Pancreas (tissue), 10 donors: ENCODE data around the gene ASB2. TPM values are rescaled to one million over a fixed set of nuclear protein-coding genes. Genes with fewer than 3 reads are reported as not detected.

Experiments
- ATAC-seq, 4 donors: fragments of 200-7000 bp; cut with Tn5 transposase; one replicate each; pipeline versions ENCODE4 v1.8.0 to v1.9.1; 2020; ENCODE audit warnings: mild to moderate bottlenecking in 4 of 4, moderate library complexity in 4 of 4
- DNase-seq, 6 donors: peaks; one replicate each; pipeline ENCODE4 v3.0.0-alpha.2; 2020
- FAIRE-seq: peaks from 2 replicates; lab custom pipeline; 2012; peaks lifted over from hg19 to GRCh38; lab: Jason Lieb, UNC
- H3K27ac ChIP-seq, 4 donors: fragments of 200-600 bp; sonication (generic); 1 replicate in 3 of 4; 2 replicates in 1 of 4; pipeline versions ENCODE4 v1.5.0 to v1.8.0; 2020
- H3K27me3 ChIP-seq, 4 donors: fragments of 200-600 bp; one replicate each; pipeline ENCODE4 v1.8.0; 2021
- H3K36me3 ChIP-seq, 3 donors: fragments of 200-600 bp; sonication (generic) in 1 of 3; one replicate each; pipeline versions ENCODE4 v1.5.0 to v1.8.0; 2020 to 2021
- H3K4me1 ChIP-seq, 3 donors: fragments of 200-600 bp; one replicate each; pipeline ENCODE4 v1.8.0; 2021
- H3K4me3 ChIP-seq, 4 donors: fragments of 200-600 bp; sonication (generic) in 2 of 4; one replicate each; pipeline versions ENCODE4 v1.5.0 to v1.8.0; 2020 to 2021
- H3K9me3 ChIP-seq, 4 donors: fragments of 200-600 bp; one replicate each; pipeline ENCODE4 v1.8.0; 2021
- WGBS, 2 donors: extraction: QIAGEN DNeasy Blood & Tissue Kit; methylation state at CpG; one replicate each; pipeline ENCODE4 v1.1.7; 2013; 5-methylcytosine and 5-hydroxymethylcytosine counted together
- intact Hi-C, 3 donors: fragments of 100-400 bp; cut with DNase I; formaldehyde crosslinking; loops; one replicate each; pipeline versions ENCODE4 v1.11.1 to v1.14.2; 2022
- polyA plus RNA-seq, 2 donors: library from polyadenylated mRNA; stranded (reverse); fragments of 200-250 nt; gene quantifications; one replicate each; pipeline ENCODE4 v1.2.3, GENCODE V29; 2013
- total RNA-seq, 6 donors: library from RNA; stranded (reverse); fragmentation: NEBNext Ultra II Directional in 4 of 6; extraction: Animal tissue kit (Norgen Biotek cat#: 25700) in 4 of 6; gene quantifications; one replicate each; pipeline versions ENCODE4 v1.2.1 to v1.2.4, GENCODE V29; 2021 to 2023
- TF ChIP-seq, protein P1 (sequence below), 4 donors: fragments of 200-600 bp; sonication (generic) in 3 of 4; IDR thresholded peaks; one replicate each; pipeline versions ENCODE4 v1.5.0 to v1.8.0; 2021; ENCODE audit warnings: antibody characterized with exemption in 4 of 4
- donor health status: healthy with polysubstance abuse.
- donor health status: DM: no; HTN: no; CAD: no; lungs with moderate emphysema.
- donor health status: DM: no; HTN: no; CAD: no.
- donor health status: control.
- donor health status: control.
- donor health status: Bipolar disorder and iron deficiency.
- donor health status: DM: yes; HTN: yes; CAD: no.
- donor health status: DM: no; HTN: no; CAD: no.
- donor health status: DM: no; HTN: no; CAD: no.
- donor health status: DM: yes; HTN: yes; CAD: no.

The ASB2 gene
- total and polyA plus RNA-seq, 8 donors = 0.09 to 1.4 (median 0.40) TPM

DNA sequence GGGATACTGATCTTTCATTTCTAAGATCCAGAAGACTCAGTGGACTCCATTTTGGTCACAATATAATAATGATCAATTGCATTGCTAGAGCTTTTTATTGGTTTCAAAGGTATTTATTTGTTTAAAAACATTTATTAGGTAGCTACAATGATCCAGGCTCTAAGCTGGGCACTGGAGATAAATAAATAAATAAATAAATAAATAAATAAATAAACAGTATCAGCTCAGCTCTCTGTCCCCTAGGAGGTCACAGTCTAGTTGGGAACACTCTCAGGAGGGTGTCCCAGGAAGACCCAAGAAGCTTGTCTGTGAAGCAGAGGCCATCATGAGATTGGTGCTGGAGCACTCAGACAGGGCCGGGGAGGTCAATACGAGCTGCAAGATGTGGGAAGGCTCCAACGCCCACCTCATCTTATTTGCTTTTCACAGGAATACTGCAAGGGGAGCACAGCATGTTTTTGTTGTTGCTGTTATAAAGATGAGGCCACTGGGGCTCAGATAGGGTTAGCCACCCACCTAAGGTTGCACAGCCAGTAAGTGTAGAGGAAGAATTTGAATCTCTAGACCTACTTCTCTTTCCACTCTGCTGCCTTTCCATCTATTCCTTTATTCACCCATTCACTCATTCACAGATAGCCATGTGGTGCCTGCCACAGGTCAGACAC is 15.5 kb downstream of the ASB2 start:
- Histone ChIP-seq H3K27me3 (no peaks in the 10 kb centered on the region), H3K36me3 (no peaks in the 10 kb centered on the region), H3K9me3 (no peaks in the 10 kb centered on the region), H3K27ac (no peak overlapping the region), H3K4me3 (no peak overlapping the region), H3K4me1 (peaks cover 0 to 5% (median 0%) of the 10 kb centered on the region in 3 donors)
- ATAC-seq = no peak
- TF ChIP-seq, protein P1, sequence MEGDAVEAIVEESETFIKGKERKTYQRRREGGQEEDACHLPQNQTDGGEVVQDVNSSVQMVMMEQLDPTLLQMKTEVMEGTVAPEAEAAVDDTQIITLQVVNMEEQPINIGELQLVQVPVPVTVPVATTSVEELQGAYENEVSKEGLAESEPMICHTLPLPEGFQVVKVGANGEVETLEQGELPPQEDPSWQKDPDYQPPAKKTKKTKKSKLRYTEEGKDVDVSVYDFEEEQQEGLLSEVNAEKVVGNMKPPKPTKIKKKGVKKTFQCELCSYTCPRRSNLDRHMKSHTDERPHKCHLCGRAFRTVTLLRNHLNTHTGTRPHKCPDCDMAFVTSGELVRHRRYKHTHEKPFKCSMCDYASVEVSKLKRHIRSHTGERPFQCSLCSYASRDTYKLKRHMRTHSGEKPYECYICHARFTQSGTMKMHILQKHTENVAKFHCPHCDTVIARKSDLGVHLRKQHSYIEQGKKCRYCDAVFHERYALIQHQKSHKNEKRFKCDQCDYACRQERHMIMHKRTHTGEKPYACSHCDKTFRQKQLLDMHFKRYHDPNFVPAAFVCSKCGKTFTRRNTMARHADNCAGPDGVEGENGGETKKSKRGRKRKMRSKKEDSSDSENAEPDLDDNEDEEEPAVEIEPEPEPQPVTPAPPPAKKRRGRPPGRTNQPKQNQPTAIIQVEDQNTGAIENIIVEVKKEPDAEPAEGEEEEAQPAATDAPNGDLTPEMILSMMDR (IDR thresholded peaks at IDR 0.05) = no peak
- intact Hi-C loops = no loop called here
- no peak for FAIRE-seq
- no peak for DNase-seq
- WGBS, 2 donors = 77 to 78% methylated on average over 3 of the region's 3 CpGs

DNA sequence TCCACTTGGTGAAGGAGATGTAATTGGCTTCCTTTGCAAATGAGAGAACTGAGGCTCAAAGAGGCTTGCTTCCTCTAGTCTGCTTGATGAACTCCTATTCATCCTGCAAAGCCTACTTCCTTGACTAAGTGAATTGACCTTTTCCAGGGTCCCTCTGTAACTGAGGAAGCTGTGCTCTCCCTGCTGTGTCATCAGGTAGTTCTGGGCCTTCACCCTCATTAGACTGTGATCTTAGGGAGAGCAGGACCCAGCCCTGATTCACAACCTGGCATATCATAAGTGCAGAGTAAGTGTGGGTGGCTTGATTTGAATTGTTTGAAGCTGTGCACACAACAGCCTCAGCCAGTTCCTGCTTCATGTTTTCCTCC is 16.3 kb downstream of the ASB2 start:
- TF ChIP-seq, protein P1 (IDR thresholded peaks at IDR 0.05) = no peak
- ATAC-seq (no peak), FAIRE-seq (no peak), DNase-seq (no peak)
- intact Hi-C loops = no loop called here
- no peaks in the 10 kb centered on the region for H3K9me3 ChIP-seq
- H3K27ac ChIP-seq = peak overlapping the region in 1 of 4 donors; percentile 72
- peaks cover 0 to 5% (median 0%) of the 10 kb centered on the region in 3 donors for H3K4me1 ChIP-seq
- H3K4me3 ChIP-seq = no peak overlapping the region
- H3K36me3 ChIP-seq = no peaks in the 10 kb centered on the region
- no peaks in the 10 kb centered on the region for H3K27me3 ChIP-seq

DNA sequence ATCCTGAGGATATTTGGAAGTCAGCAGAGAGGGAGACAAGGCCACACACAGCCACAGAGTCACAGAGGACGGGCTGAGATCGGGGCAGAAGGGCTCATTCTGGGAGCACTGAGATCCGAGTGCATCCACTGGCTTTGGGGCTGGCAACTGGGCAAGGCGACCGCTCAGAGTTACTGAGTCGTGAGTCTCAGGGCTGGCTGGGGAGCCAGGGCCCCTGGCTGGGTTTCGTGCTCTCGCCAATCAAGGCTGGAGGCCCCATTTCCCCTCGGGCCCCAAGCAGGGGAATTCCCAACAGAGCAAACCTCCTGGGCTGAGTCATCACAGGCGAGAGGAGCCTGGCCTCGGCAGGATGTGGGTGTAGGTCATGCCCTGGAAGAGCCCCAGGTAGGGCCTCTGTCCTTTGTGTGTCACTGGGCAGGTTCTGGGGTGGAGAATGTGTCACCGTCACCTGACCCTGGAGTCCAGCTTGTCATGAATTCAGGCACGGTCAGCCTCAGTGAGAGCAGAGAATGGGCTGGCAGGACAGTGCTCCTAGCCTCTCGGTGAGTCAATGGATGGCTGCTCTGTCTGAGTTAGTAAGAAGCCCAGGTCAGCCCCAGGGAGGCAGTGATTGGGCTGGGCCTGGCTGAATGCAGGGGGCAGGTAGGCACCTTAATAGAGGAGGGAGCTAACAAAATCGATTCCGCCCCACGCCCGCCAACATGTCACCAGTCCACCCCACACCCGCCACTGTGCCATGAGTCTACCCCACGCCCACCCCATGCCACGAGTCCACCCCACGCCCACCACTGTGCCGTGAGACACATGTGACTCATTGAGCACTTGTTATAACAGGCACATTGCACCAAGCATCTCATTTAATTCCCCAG is 16.9 kb downstream of the ASB2 start:
- no peak for FAIRE-seq
- ATAC-seq = peak; percentile 55 to 89 (median 84)
- H3K4me1 ChIP-seq = peaks cover 0 to 5% (median 0%) of the 10 kb centered on the region in 3 donors
- peak overlapping the region in 2 of 4 donors; percentile 40 to 72 for H3K27ac ChIP-seq
- no peaks in the 10 kb centered on the region for H3K9me3 ChIP-seq
- WGBS, 2 donors = 66 to 72% methylated on average over 23 of the region's 23 CpGs
- no peak overlapping the region for H3K4me3 ChIP-seq
- no peaks in the 10 kb centered on the region for H3K27me3 ChIP-seq
- DNase-seq = peak in 3 of 6 donors; percentile 45 to 60 (median 58)
- H3K36me3 ChIP-seq = no peaks in the 10 kb centered on the region
- intact Hi-C loops = no loop called here
- TF ChIP-seq, protein P1 (IDR thresholded peaks at IDR 0.05) = no peak

DNA sequence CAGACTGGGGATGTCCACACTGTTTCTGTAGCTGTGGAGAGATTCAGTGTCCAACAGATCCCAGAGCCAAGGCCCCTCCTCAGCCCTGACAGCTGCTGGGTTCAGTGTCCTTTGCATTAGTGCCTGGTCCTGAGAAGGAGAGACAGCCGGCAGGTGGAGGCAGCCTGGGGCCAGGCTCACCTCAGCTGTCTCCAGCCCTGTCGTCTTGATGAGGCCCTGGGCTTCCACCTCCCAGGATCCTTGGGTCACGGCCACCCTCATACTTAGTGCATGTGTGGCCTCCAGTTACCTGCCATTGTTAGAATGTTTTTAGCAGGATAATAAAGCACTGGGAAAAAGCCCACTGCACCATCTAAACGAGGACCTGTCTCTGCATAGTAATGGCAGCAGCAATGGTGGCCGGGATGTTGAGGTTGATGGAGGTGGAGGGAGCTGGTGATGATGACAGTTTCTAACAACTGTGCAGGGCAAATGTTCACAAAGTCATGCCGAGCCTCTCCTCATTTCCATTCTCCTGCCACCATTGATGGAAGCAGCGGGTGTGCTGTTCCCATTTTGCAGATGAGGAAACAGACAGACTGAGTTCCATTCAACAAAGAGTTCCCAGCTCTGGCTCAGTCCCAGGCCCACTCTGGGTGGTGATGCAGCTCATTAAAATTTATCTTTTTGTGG is 17.7 kb downstream of the ASB2 start:
- no peak for FAIRE-seq
- intact Hi-C loops = no loop called here
- Histone ChIP-seq H3K4me3 (no peak overlapping the region), H3K27me3 (no peaks in the 10 kb centered on the region), H3K36me3 (no peaks in the 10 kb centered on the region), H3K9me3 (no peaks in the 10 kb centered on the region), H3K4me1 (peaks cover 0 to 5% (median 0%) of the 10 kb centered on the region in 3 donors), H3K27ac (peak overlapping the region in 2 of 4 donors; percentile 40 to 72)
- TF ChIP-seq, protein P1 (IDR thresholded peaks at IDR 0.05) = no peak
- no peak for DNase-seq
- WGBS, 2 donors = 83 to 86% methylated on average over 7 of the region's 7 CpGs
- ATAC-seq = no peak
